ENCODE measurements around the gene LHFPL6.

DNA sequence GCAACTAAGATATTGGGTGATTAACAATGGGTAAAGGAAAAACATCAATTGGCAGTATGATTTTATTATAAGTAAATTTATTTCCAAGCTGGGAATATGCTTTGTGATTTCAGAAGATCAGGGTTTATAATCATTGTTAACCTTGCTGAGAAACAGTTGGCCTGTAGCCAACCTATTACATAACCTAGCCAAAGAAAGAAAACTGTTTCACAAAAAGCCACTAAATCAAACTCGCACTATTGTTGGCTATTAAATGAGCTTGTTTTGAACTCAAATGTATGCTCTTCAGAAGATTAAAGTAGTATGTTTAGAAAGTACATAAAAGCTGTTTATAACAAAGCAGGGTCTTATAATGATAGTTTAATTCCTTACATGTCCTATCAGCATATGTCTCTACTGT, 151.7 kb downstream of the LHFPL6 start:
- TF ChIP-seq CTCF (IDR thresholded peaks at IDR 0.05), result no peak
- no peak for TF ChIP-seq POLR2A (IDR thresholded peaks at IDR 0.05)
